Duodenal mucosa (tissue), 2 donors: ENCODE data around the gene LBH.

ENCODE experiments used
- H3K27ac ChIP-seq: one replicate; pipeline ENCODE4 v1.7.0; 2013; ENCODE audit warnings: low read depth, low read length
- H3K27me3 ChIP-seq, 2 donors: one replicate each; pipeline ENCODE4 v1.7.0; 2013; ENCODE audit warnings: low read length in 2 of 2, control low read depth in 1 of 2; ENCODE audit not compliant: insufficient read depth in 2 of 2, control insufficient read depth in 1 of 2
- H3K36me3 ChIP-seq, 2 donors: one replicate each; pipeline ENCODE4 v1.7.0; 2013; ENCODE audit warnings: low read length in 2 of 2, control low read depth in 1 of 2; ENCODE audit not compliant: insufficient read depth in 2 of 2, control insufficient read depth in 1 of 2
- H3K4me1 ChIP-seq, 2 donors: one replicate each; pipeline ENCODE4 v1.7.0; 2013; ENCODE audit warnings: low read length in 2 of 2, control low read depth in 1 of 2; ENCODE audit not compliant: insufficient read depth in 2 of 2, control insufficient read depth in 1 of 2
- H3K4me3 ChIP-seq, 2 donors: one replicate each; pipeline ENCODE4 v1.7.0; 2013; ENCODE audit warnings: low read length in 2 of 2, low read depth in 1 of 2
- H3K9ac ChIP-seq, 2 donors: one replicate each; pipeline ENCODE4 v1.7.0; 2013; ENCODE audit warnings: low read length in 2 of 2, low read depth in 1 of 2
- H3K9me3 ChIP-seq, 2 donors: one replicate each; pipeline ENCODE4 v1.7.0; 2013; ENCODE audit warnings: low read length in 2 of 2, control low read depth in 1 of 2; ENCODE audit not compliant: control insufficient read depth in 1 of 2

Gene LBH

GRCh38 chr2:30283931-30284565 is 52.7 kb downstream of the LBH start:
- no peak overlapping the region for H3K4me3 ChIP-seq
- H3K36me3 ChIP-seq = no peaks in the 10 kb centered on the region
- H3K9me3 ChIP-seq = no peaks in the 10 kb centered on the region
- H3K4me1 ChIP-seq = peaks cover 0 to 4% of the 10 kb centered on the region in 2 donors
- H3K9ac ChIP-seq = no peak overlapping the region
- H3K27me3 ChIP-seq = peaks cover 0 to 5% of the 10 kb centered on the region in 2 donors
- no peak overlapping the region for H3K27ac ChIP-seq

GRCh38 chr2:30285758-30286157 is 54.4 kb downstream of the LBH start:
- H3K36me3 ChIP-seq = no peaks in the 10 kb centered on the region
- no peak overlapping the region for H3K9ac ChIP-seq
- no peak overlapping the region for H3K4me3 ChIP-seq
- H3K27me3 ChIP-seq = peaks cover 0 to 5% of the 10 kb centered on the region in 2 donors
- H3K9me3 ChIP-seq = no peaks in the 10 kb centered on the region
- peaks cover 0 to 7% of the 10 kb centered on the region in 2 donors for H3K4me1 ChIP-seq
- H3K27ac ChIP-seq = no peak overlapping the region

- H3K9me3 ChIP-seq = no peaks in the 10 kb centered on the region
- H3K4me3 ChIP-seq = no peak overlapping the region
- H3K9ac ChIP-seq = no peak overlapping the region
- H3K27ac ChIP-seq = no peak overlapping the region
- peaks cover 0 to 8% of the 10 kb centered on the region in 2 donors for H3K4me1 ChIP-seq
- peaks cover 0 to 5% of the 10 kb centered on the region in 2 donors for H3K27me3 ChIP-seq
- H3K36me3 ChIP-seq = no peaks in the 10 kb centered on the region
These were observed 56.0 kb downstream of the LBH start for GRCh38 chr2:30287190-30287840.

- Histone ChIP-seq H3K27me3 (peaks cover 0 to 5% of the 10 kb centered on the region in 2 donors), H3K4me1 (peaks cover 0 to 8% of the 10 kb centered on the region in 2 donors), H3K4me3 (no peak overlapping the region), H3K9me3 (no peaks in the 10 kb centered on the region), H3K9ac (no peak overlapping the region), H3K36me3 (no peaks in the 10 kb centered on the region), H3K27ac (no peak overlapping the region)
These were observed 56.7 kb downstream of the LBH start for GRCh38 chr2:30287857-30288513.

GRCh38 chr2:30288561-30288960 is 57.2 kb downstream of the LBH start:
- Histone ChIP-seq H3K27ac (no peak overlapping the region), H3K9ac (no peak overlapping the region), H3K9me3 (no peaks in the 10 kb centered on the region), H3K4me3 (no peak overlapping the region), H3K27me3 (peaks cover 0 to 5% of the 10 kb centered on the region in 2 donors), H3K4me1 (peaks cover 5 to 14% of the 10 kb centered on the region in 2 donors), H3K36me3 (no peaks in the 10 kb centered on the region)

- H3K9ac ChIP-seq = no peak overlapping the region
- no peaks in the 10 kb centered on the region for H3K36me3 ChIP-seq
- no peaks in the 10 kb centered on the region for H3K9me3 ChIP-seq
- H3K27ac ChIP-seq = peak overlapping the region; percentile 5
- H3K27me3 ChIP-seq = no peaks in the 10 kb centered on the region
- H3K4me1 ChIP-seq = peaks cover 6 to 12% of the 10 kb centered on the region in 2 donors
- no peak overlapping the region for H3K4me3 ChIP-seq
These were observed 62.1 kb downstream of the LBH start for GRCh38 chr2:30293303-30293921.

GRCh38 chr2:30294133-30294532 is 62.8 kb downstream of the LBH start:
- Histone ChIP-seq H3K27me3 (no peaks in the 10 kb centered on the region), H3K27ac (no peak overlapping the region), H3K9ac (no peak overlapping the region), H3K4me1 (peaks cover 6 to 12% of the 10 kb centered on the region in 2 donors), H3K4me3 (no peak overlapping the region), H3K36me3 (no peaks in the 10 kb centered on the region), H3K9me3 (no peaks in the 10 kb centered on the region)

GRCh38 chr2:30296496-30296895 is 65.2 kb downstream of the LBH start:
- H3K4me1 ChIP-seq = peaks cover 6 to 8% of the 10 kb centered on the region in 2 donors

GRCh38 chr2:30298302-30298701 is 67.0 kb downstream of the LBH start:
- H3K4me3 ChIP-seq = no peak overlapping the region
- no peaks in the 10 kb centered on the region for H3K27me3 ChIP-seq
- no peak overlapping the region for H3K27ac ChIP-seq
- no peaks in the 10 kb centered on the region for H3K9me3 ChIP-seq
- H3K4me1 ChIP-seq = peaks cover 3 to 5% of the 10 kb centered on the region in 2 donors
- H3K36me3 ChIP-seq = no peaks in the 10 kb centered on the region
- H3K9ac ChIP-seq = no peak overlapping the region

More at GRCh38 chr2:30296496-30296895, 65.2 kb downstream of the LBH start:
- no peaks in the 10 kb centered on the region for H3K36me3 ChIP-seq
- H3K9me3 ChIP-seq = no peaks in the 10 kb centered on the region
- no peaks in the 10 kb centered on the region for H3K27me3 ChIP-seq
- no peak overlapping the region for H3K4me3 ChIP-seq
- H3K9ac ChIP-seq = no peak overlapping the region
- no peak overlapping the region for H3K27ac ChIP-seq

- H3K27ac ChIP-seq = no peak overlapping the region
These were observed 68.8 kb downstream of the LBH start for GRCh38 chr2:30300122-30300455.

More at GRCh38 chr2:30300122-30300455, 68.8 kb downstream of the LBH start:
- Histone ChIP-seq H3K9me3 (no peaks in the 10 kb centered on the region), H3K4me3 (no peak overlapping the region), H3K9ac (no peak overlapping the region), H3K36me3 (no peaks in the 10 kb centered on the region), H3K4me1 (no peaks in the 10 kb centered on the region), H3K27me3 (no peaks in the 10 kb centered on the region)
